ENCODE measurements around the gene KANK3. TPM values are rescaled to one million over a fixed set of nuclear protein-coding genes. Genes with fewer than 3 reads are reported as not detected.

The KANK3 gene
- total and polyA plus RNA-seq, 7 donors = 0.92 to 8.9 (median 6.5) TPM

DNA sequence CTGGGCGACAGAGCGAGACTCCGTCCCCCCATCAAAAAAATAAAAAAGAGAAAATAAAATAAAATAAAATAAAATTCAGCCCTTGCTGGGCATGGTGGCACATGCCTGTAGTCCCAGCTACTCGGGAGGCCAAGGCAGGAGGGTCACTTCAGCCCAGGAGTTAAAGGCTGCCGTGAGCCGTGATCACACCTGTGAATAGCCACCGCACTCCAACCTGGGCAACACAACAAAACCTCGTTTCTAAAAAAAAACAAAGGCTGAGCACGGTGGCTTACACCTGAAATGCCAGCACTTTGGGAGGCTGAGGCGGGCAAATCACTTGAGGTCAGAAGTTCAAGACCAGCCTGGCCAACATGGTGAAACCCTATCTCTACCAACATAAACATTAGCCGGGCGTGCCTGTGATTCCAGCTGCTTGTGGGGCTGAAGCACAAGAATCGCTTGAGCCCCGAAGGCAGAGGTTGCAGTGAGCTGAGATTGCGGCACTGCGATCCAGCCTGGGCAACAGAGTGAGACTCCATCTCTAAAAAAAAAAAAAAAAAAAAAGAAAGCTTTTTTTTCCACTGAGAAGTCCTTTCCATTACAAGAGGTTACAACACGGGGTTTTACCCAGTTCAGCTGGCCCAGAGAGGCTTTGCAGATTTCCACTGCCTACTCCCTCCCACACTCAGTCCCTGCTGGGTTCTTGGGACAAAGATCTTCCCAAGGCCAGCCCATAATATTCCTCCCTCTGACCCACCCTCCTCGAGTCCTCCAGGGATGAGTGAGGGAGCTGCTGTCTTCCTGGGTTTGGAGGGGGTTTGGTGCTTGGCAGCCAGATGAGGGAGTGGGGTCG, 27.3 kb upstream of the KANK3 start:
- intact Hi-C loops (cut with DNase I) = loop anchor here (2.0 kb wide), 1 partner anchor 46 kb away; no protein-coding TSS in a partner anchor
- 64 to 83% methylated on average over 19 of the region's 19 CpGs for WGBS, 2 donors
- H3K4me1 ChIP-seq = peaks cover 0 to 37% (median 29%) of the 10 kb centered on the region in 4 donors
- peak overlapping the region in 1 of 4 donors; percentile 42 for H3K27ac ChIP-seq
- no peak overlapping the region for H3K4me3 ChIP-seq
- peaks cover 0 to 2% (median 0%) of the 10 kb centered on the region in 3 donors for H3K27me3 ChIP-seq
- H3K9me3 ChIP-seq = no peaks in the 10 kb centered on the region
- no peak for TF ChIP-seq EP300 (IDR thresholded peaks at IDR 0.05)
- TF ChIP-seq POLR2AphosphoS5 (IDR thresholded peaks at IDR 0.05) = no peak
- TF ChIP-seq CTCF (IDR thresholded peaks at IDR 0.05) = no peak
- TF ChIP-seq POLR2A (IDR thresholded peaks at IDR 0.05) = no peak
- peaks cover 6 to 25% (median 13%) of the 10 kb centered on the region in 4 donors for H3K36me3 ChIP-seq
- no peak for DNase-seq

GRCh38 chr19:8367327-8368001, 24.4 kb upstream of the KANK3 start:
- TF ChIP-seq EP300 (IDR thresholded peaks at IDR 0.05) = peak in 2 of 4 donors; percentile 29 to 59
- TF ChIP-seq POLR2AphosphoS5 (IDR thresholded peaks at IDR 0.05) = peak in 3 of 4 donors; percentile 45 to 81 (median 72)
- TF ChIP-seq POLR2A (IDR thresholded peaks at IDR 0.05) = no peak
- TF ChIP-seq CTCF (IDR thresholded peaks at IDR 0.05) = no peak
- Histone ChIP-seq H3K27ac (peak overlapping the region; percentile 36 to 90 (median 78)), H3K27me3 (peaks cover 0 to 8% (median 0%) of the 10 kb centered on the region in 3 donors), H3K36me3 (peaks cover 0 to 8% (median 6%) of the 10 kb centered on the region in 4 donors), H3K4me1 (peaks cover 0 to 66% (median 54%) of the 10 kb centered on the region in 4 donors), H3K4me3 (peak overlapping the region in 3 of 4 donors; percentile 1 to 36 (median 17)), H3K9me3 (no peaks in the 10 kb centered on the region)
- intact Hi-C loops (cut with DNase I) = loop anchor here (10.0 kb wide), 1 partner anchor 443 kb away; the partner anchor contains the start of genes CTXN1 and SNAPC2
- peak; percentile 97 for DNase-seq
- WGBS, 2 donors = 15 to 22% methylated on average over 23 of the region's 23 CpGs

DNA sequence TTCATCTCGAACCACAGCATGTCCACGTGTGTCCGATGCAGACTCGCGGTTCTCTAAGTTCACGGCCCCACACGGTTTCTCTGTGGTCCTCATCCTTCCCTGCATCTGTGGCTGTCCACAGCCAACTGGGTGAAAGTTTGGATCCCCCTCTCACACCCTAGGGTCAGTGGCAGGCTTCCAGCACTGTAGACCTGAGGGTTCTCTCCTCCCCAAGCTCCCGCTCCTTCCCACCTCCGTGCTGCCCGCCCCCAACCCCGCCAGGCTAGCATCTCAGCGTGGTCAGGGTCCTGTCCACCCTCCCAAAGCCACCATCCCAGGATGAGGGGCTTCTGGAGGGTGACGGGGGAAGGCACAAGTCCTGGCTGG, 23.9 kb upstream of the KANK3 start:
- peak; percentile 87 for DNase-seq

More for the DNA sequence above, 23.9 kb upstream of the KANK3 start:
- intact Hi-C loops (cut with DNase I) = loop anchor here (10.0 kb wide), 1 partner anchor 442 kb away; the partner anchor contains the start of genes CTXN1 and SNAPC2
- Histone ChIP-seq H3K4me1 (peaks cover 0 to 71% (median 59%) of the 10 kb centered on the region in 4 donors), H3K27ac (peak overlapping the region; percentile 36 to 90 (median 78)), H3K27me3 (peaks cover 0 to 8% (median 0%) of the 10 kb centered on the region in 3 donors), H3K4me3 (peak overlapping the region in 3 of 4 donors; percentile 1 to 36 (median 17)), H3K9me3 (no peaks in the 10 kb centered on the region), H3K36me3 (peaks cover 0 to 7% (median 6%) of the 10 kb centered on the region in 4 donors)
- TF ChIP-seq POLR2AphosphoS5 (IDR thresholded peaks at IDR 0.05) (no peak), CTCF (IDR thresholded peaks at IDR 0.05) (no peak), EP300 (IDR thresholded peaks at IDR 0.05) (no peak), POLR2A (IDR thresholded peaks at IDR 0.05) (no peak)
- WGBS, 2 donors = 63 to 67% methylated on average over 13 of the region's 13 CpGs

Data from sigmoid colon (tissue), 7 donors.